ENCODE data around the gene MPV17. TPM values are rescaled to one million over a fixed set of nuclear protein-coding genes. Genes with fewer than 3 reads are reported as not detected.

The MPV17 gene
- total RNA-seq, 4 donors from 2014 or later = 56.8 to 88.7 (median 77.1) TPM

GRCh38 chr2:27356382-27357181 lies 33.7 kb upstream of the MPV17 start, which contains the start of gene GTF3C2:
Gene GTF3C2 (minus strand): TSS chr2:27356764. CDS start chr2:27343554, 13,210 bp downstream.
- no peak for TF ChIP-seq CTCF (IDR thresholded peaks at IDR 0.05; ENCODE audit: low read depth)

GRCh38 chr2:27356056-27356381 lies 33.1 kb upstream of the MPV17 start:
- no peak for TF ChIP-seq CTCF (IDR thresholded peaks at IDR 0.05; ENCODE audit: low read depth)

GRCh38 chr2:27354597-27354927 lies 31.7 kb upstream of the MPV17 start:
- TF ChIP-seq CTCF (IDR thresholded peaks at IDR 0.05; ENCODE audit: low read depth) = no peak

- no peak for TF ChIP-seq CTCF (IDR thresholded peaks at IDR 0.05; ENCODE audit: low read depth)
These were observed 31.1 kb upstream of the MPV17 start for GRCh38 chr2:27353762-27354596.

- no peak for TF ChIP-seq CTCF (IDR thresholded peaks at IDR 0.05; ENCODE audit: low read depth)
These were observed 29.1 kb upstream of the MPV17 start for GRCh38 chr2:27351802-27352598.

- no peak for TF ChIP-seq CTCF (IDR thresholded peaks at IDR 0.05; ENCODE audit: low read depth)
These were observed 27.3 kb upstream of the MPV17 start for GRCh38 chr2:27350106-27350693.

Measured in subcutaneous adipose tissue (tissue), 4 donors.